ENCODE results near the gene RPLP2.
A peak's percentile ranks its signal among the peaks of the same experiment; 100 is the strongest.

The RPLP2 gene

GRCh38 chr11:776561-777287 is 33.0 kb upstream of the RPLP2 start:
- TF ChIP-seq, protein P1, sequence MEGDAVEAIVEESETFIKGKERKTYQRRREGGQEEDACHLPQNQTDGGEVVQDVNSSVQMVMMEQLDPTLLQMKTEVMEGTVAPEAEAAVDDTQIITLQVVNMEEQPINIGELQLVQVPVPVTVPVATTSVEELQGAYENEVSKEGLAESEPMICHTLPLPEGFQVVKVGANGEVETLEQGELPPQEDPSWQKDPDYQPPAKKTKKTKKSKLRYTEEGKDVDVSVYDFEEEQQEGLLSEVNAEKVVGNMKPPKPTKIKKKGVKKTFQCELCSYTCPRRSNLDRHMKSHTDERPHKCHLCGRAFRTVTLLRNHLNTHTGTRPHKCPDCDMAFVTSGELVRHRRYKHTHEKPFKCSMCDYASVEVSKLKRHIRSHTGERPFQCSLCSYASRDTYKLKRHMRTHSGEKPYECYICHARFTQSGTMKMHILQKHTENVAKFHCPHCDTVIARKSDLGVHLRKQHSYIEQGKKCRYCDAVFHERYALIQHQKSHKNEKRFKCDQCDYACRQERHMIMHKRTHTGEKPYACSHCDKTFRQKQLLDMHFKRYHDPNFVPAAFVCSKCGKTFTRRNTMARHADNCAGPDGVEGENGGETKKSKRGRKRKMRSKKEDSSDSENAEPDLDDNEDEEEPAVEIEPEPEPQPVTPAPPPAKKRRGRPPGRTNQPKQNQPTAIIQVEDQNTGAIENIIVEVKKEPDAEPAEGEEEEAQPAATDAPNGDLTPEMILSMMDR (IDR thresholded peaks at IDR 0.05), result no peak
- peak overlapping the region; percentile 87 for H3K4me2 ChIP-seq (ENCODE audit: low read length)
- no peak overlapping the region for H2AFZ ChIP-seq
- no peak overlapping the region for H3K27ac ChIP-seq
- no peaks in the 10 kb centered on the region for H3K9me3 ChIP-seq (ENCODE audit: control insufficient read depth, low read length)
- no peaks in the 10 kb centered on the region for H3K36me3 ChIP-seq (ENCODE audit: control insufficient read depth, insufficient read depth, low read length)
- no peak overlapping the region for H3K9ac ChIP-seq
- H3K79me2 ChIP-seq, result peaks cover 4% of the 10 kb centered on the region
- H3K27me3 ChIP-seq (ENCODE audit: control insufficient read depth, insufficient read depth, low read length), result no peaks in the 10 kb centered on the region
- peak overlapping the region; percentile 52 for H3K4me3 ChIP-seq (ENCODE audit: low read depth, low read length)
- H3K4me1 ChIP-seq, result no peaks in the 10 kb centered on the region

GRCh38 chr11:777288-778255 is 32.2 kb upstream of the RPLP2 start, which contains the start of gene GATD1:
TSS of gene GATD1 (minus strand) at chr11:777487. CDS start at chr11:777462, 25 bp downstream.
- Histone ChIP-seq H2AFZ (peak within 1 kb of the TSS; percentile 93), H3K27me3 (ENCODE audit: control insufficient read depth, insufficient read depth, low read length) (no peaks in the 10 kb centered on the region), H3K27ac (no peak within 1 kb of the TSS), H3K4me1 (no peaks in the 10 kb centered on the region), H3K4me3 (ENCODE audit: low read depth, low read length) (peak within 1 kb of the TSS; percentile 58), H3K36me3 (ENCODE audit: control insufficient read depth, insufficient read depth, low read length) (no peaks in the 10 kb centered on the region), H3K9me3 (ENCODE audit: control insufficient read depth, low read length) (no peaks in the 10 kb centered on the region), H3K4me2 (ENCODE audit: low read length) (peak within 1 kb of the TSS; percentile 87), H3K79me2 (peaks cover 4% of the 10 kb centered on the region), H3K9ac (peak within 1 kb of the TSS; percentile 28)
- TF ChIP-seq, protein P1 (IDR thresholded peaks at IDR 0.05), result no peak

DNA sequence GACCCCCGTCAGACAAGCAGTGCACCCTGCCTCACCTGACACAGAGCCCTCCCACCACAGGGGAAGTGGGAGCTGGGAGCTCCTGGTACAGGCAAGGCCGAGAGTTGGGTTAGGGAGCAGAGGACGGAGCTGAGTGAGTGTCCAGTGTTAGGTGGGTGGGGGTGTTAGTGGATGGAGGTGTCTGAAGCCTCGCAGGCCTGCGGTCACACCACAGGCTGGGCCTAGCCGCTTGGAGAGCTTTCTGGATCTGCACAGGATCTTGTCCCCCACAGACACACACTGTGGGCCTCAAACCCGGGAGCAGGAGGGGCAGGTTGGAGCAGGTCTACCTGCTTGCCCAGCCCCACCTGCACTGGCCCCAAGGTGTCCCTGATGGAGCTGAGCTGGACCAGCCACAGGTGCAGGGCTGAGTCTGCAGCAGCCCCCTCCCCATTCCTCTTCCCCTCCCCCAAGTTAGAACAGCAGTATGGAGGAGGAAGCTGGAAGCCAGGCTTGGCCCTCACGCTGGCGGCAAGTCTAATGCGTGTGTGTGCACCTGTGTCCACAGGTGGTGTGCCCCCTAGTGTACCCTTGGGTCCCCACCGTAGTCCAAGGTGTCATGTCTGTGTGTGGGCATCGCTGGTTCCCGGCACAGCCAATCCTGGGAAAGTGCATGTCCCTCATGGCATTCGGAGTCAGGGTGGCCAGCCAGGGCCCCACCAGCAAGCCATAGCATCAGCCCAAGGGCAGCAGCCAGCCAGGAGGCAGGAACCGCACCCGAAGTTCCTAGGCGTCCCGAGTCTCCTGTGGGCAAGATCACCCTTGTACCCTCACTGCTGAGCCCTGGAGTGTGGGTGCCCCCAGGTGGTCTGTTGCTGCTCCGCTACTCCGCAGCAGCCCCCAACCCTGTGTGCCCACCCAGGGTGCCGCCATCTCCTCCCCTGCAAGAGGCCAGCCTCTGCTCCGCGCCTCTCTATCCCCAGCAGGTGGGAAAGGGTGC is 30.5 kb upstream of the RPLP2 start:
- H3K36me3 ChIP-seq (ENCODE audit: control insufficient read depth, insufficient read depth, low read length), result no peaks in the 10 kb centered on the region

GRCh38 chr11:779955-780532 is 29.7 kb upstream of the RPLP2 start:
- Histone ChIP-seq H3K27ac (no peak overlapping the region), H3K79me2 (peaks cover 4% of the 10 kb centered on the region), H3K36me3 (ENCODE audit: control insufficient read depth, insufficient read depth, low read length) (no peaks in the 10 kb centered on the region), H2AFZ (no peak overlapping the region), H3K27me3 (ENCODE audit: control insufficient read depth, insufficient read depth, low read length) (no peaks in the 10 kb centered on the region), H3K9ac (no peak overlapping the region), H3K4me2 (ENCODE audit: low read length) (no peak overlapping the region), H3K4me1 (no peaks in the 10 kb centered on the region), H3K4me3 (ENCODE audit: low read depth, low read length) (no peak overlapping the region), H3K9me3 (ENCODE audit: control insufficient read depth, low read length) (no peaks in the 10 kb centered on the region)
- TF ChIP-seq, protein P1 (IDR thresholded peaks at IDR 0.05), result no peak

More for the DNA sequence above, 30.5 kb upstream of the RPLP2 start:
- Histone ChIP-seq H3K9ac (no peak overlapping the region), H2AFZ (no peak overlapping the region), H3K4me3 (ENCODE audit: low read depth, low read length) (no peak overlapping the region), H3K4me2 (ENCODE audit: low read length) (no peak overlapping the region), H3K9me3 (ENCODE audit: control insufficient read depth, low read length) (no peaks in the 10 kb centered on the region), H3K27ac (no peak overlapping the region), H3K79me2 (peaks cover 4% of the 10 kb centered on the region), H3K27me3 (ENCODE audit: control insufficient read depth, insufficient read depth, low read length) (no peaks in the 10 kb centered on the region), H3K4me1 (no peaks in the 10 kb centered on the region)
- TF ChIP-seq, protein P1 (IDR thresholded peaks at IDR 0.05), result no peak
